HG03135 (cell line): ENCODE measurements around the gene STRN3.
"Not testable (repeated sequence)": the region's sequence is repeated elsewhere in the genome, so short reads cannot be mapped to it uniquely, and the experiment has no call there.

Experiments
- ATAC-seq: cut with Tn5 transposase; IDR thresholded peaks from one replicate; pipeline ENCODE4 v1.9.1; 2021; ENCODE audit warnings: mild to moderate bottlenecking, moderate library complexity; ENCODE audit not compliant: unreplicated experiment

Gene STRN3

DNA sequence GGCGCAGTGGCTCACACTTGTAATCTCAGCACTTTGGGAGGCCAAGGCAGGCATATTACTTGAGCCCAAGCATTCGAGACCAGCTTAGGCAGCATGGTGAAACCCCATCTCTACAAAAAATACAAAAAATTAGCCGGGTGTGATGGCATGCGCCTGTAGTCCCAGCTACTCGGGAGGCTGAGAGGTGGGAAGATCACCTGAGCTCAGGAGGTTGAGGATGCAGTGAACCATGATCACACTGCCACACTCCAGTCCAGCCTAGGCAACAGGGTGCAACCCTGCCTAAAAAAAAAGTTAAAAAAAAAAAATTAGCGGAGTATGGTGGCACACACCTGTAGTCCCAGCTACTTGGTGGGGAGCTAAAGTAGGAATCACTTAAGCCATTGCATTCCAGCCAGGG lies 22.2 kb downstream of the STRN3 start:
- not testable (repeated sequence) for ATAC-seq

DNA sequence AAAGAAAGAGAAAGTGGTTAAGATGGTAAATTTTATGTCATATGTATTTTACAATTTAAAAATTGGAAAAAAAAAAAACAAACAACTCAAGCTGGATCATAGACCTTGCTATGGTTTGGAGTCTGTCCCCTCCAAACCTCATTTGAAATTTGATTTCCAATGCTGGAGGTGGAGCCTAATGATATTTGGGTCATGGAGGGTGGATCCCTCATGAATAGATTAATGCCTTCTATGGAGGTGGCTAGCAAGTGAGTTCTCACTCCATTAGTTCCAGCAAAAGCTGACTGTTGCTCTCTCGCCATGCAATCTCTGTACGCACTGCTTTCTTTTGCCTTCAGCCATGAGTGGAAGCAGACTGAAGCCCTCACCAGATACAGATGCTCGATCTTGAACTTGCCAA lies 22.9 kb downstream of the STRN3 start:
- no peak for ATAC-seq

DNA sequence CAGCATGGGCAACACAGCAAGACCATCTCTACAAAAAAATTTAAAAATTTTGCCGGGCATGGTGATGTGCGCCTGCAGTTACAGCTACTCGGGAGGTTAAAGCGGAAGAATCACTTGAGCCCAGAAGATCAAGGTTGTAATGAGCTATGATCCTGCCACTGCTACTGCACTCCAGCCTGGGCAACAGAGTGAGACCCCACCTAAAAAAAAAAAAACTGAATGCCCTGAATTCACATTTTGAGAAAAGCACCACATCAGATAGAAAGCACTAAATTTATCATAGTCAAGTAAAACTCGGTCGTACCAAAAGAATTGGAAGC lies 24.9 kb downstream of the STRN3 start:
- ATAC-seq: no peak

DNA sequence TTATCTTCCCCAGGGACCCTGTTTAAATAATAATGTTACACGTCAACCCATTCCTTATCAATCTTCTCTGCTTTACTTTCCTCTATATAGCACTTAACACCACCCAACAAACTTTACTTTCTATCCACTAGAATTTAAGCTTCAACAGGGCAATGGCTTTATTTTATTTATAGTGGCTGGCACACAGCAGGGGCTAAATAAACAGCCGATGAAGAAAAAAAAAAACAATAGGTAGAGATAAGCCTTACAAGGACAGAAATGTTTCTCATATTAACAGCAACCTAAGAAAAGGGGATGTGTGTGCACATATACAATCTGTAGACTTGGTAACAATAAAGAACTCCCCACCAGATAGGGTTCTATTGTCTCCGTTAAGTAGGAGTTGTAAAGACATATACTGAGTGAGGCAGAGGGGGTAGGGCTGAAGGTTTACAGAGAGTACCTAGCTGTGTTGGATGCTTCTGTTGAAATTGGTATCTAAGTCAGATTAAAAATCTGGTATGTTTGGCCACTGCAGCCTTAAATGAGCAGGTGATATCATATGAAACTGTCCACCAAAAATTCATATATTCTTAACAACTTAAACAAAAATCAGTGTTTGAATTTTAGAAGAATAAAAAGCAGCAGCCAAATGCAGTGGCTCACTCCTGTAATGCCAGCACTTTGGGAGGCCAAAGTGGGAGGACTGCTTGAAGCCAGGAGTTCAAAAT lies 25.4 kb downstream of the STRN3 start:
- no peak for ATAC-seq

DNA sequence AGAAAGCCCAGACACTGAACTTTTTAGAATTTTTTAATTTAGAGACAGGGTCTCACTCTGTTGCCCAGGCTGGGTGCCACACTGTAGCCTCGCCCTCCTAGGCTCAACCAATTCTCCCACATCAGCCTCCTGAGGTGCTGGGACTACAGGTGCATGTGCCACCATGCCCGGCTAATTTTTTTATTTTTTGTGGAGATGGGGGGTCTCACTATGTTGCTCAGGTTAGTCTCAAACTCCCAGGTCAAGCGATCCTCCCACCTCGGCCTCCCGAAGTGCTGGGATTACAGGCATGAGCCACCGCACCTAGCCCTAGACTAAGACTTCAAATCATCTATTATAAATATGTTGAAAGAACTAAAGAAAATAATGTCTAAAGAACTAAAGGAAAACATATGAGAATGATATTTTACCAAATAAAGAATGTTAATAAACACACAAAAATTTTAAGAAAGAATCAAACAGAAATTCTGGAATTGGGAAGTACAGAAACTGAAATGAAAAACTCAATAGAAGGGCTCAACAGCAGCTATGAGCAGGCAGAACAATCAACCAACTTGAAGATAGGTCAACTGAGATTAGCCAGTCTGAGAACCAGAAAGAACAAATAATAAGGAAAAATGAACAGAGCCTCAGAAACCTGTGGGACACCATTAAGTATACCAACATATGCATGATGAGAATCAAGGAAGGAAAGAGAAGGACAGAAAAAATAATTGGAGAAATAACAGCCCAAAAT lies 27.0 kb downstream of the STRN3 start:
- no peak for ATAC-seq

DNA sequence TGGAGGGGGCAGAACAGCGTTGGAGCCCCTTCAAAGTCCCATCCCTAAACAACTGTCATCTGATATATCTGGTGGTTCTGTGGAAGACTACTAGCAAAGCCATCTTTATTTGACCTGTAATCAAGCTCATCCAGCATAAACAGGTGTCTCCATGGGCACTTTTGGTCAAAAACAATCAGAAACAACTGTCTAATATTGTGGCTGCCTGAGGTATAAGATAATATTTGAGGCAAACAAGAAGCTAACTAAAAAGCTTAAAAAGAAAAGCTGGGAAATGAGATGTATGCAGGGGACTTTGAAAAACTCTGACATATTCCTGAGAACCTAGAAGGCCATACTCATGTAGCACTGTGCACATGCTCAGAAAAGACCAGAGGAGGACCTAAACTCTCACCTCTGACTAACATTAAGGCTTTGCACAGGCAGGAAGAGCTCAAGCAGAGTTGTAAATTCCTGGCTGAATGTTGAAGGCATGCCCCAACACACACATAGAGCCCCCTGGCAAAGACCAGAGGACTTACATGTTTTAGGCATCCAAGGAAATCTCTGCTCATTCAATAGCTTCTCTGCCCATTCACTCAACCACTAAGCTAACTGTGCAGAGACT lies 28.0 kb downstream of the STRN3 start:
- ATAC-seq: no peak

DNA sequence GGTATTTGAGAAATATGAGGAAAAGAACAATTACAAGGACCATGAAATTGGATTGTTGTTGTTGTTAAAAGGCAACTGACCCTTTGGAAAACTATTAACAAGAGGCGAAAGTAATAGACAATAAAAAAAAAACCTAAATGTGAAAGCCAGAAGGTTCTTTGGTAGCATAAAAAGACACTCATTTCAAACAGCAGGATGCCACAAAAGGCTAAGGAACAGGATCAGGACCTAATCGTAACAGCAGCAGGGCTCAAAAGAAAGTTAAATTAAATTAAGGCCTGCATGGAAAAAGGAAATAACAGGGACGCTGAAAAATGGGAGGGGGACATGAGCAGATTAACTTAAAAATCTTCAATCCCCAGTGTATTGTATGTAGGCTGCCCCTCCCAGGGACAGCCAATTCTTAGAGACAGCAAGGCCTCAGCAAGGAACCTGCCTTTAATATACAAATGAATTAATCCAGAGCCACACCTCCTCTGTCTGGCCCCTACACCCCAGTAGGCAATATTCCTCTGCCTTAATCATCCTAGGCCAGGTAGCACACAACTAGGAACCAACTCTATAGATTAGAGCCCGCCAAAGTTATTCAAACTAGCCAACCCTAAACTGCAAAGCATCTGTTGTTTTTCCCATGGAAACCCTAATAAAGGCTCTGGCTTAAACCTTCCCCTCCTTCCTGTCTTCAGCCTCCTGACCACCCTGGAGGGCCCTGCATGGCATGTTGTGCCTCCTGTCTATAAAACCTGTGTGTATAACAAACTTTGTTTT lies 29.1 kb downstream of the STRN3 start:
- ATAC-seq: no peak

DNA sequence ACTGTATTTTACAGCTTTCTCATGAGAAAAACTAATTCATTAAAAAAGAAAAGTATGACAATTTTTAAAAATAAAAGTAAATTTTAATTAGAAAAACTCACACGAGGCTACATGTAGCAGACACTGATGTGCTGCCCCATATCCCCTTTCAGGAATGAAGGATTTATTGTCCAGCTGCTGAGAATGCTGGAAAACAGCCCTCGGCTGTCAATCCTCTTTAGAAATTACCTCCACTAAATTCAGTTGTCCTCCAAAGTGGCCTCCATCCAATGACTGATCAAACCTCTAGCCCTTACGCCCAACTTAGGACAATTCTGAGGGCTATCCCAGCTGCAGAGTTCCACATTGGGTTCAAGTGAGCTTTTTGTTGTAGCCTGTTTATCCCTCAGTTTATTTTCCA lies 30.5 kb downstream of the STRN3 start:
- ATAC-seq: no peak

DNA sequence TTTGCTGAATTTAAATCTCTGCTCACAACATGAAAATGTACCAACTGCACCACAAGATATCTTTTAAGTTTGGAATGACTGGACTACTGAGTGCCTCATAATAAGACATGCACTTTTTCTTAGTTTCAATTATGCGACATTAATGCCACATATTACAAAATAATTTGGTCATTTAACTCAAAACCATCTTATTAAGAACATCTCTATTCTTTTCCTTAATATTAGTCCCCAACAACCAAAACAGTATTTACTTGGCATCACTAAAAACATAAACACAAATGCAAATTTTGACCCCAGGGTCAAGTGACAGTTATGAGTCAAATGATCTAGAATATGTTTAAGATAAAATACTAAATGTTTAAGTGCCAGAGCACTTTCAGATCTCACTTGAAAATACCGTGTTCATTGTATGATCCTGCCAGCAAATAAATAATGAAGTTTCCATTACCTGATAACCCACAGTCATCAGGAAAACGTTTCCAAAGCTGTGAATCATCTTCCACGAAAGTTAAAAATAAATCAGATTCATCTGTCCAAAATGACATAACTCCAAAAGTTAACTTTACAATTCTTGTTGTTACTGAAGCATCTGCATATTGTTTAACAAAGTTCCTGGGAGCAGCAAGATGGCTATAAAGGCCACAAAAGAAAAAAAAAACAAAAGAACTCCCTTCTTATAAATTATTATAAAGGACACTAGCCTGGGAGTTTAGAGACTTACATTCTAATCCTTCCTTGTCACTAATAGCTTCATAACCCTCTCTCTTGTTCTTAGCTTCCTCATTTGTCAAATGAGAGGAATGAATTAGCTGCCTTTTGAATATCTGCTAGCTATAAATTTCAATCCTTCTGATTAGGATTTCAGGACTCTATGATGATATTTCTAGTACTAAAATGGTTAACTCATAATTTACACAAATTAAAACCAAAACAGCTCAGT lies 31.2 kb downstream of the STRN3 start:
- peak; percentile 62 for ATAC-seq

DNA sequence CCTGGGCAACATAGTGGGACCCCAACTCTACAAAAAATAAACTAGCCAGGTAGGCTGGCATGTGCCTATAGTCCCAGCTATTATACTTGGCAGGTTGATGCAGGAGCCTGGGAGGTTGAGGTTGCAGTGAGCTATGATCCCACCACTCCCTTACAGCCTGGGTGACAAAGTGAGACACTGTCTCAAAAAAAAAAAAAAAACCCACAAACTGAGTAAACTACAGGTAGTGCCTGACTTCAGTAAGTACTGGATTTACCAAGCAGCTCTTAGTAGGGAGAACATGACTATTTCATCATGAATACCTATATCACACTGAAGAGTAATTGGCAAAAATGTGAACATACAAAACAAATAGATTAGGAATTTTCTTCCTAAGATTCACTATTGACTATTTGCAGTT lies 33.1 kb downstream of the STRN3 start:
- no peak for ATAC-seq

DNA sequence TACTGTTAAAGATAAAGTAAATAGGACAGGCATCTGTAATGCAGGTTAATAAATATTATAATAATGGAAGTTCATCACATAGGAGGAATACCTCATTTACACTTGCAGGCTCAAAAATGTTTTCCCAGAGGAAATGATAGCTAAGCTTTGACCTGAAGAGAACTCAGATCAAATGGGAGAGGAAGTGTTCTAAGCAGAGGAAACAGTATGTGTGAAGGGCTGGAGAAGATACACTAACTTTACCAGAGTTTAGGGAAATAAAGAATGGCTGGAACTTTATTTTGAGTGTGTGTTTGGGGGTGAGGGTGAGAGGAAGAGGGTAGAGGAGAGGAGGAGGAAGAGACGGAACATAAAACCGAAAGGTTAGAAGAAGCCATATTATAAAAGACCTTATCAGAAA lies 34.8 kb downstream of the STRN3 start:
- ATAC-seq: no peak

DNA sequence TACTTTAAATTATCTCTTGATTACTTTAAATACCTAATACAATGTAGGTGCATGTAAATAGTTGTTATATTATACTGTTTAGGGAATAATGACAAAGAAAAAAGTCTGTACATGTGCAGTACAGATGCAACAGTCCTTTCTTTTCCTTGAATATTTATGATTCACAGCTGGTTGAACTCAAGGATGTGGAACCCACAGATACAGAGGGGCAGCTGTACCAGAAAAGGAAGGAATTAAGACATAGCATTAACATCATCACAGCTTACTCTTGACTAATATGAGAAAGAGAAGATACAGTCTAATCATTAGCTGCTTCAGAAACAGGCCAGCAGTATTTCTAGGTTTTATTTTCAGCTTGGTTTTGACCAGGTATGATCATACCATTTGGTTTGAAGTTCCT lies 35.4 kb downstream of the STRN3 start:
- ATAC-seq: no peak

DNA sequence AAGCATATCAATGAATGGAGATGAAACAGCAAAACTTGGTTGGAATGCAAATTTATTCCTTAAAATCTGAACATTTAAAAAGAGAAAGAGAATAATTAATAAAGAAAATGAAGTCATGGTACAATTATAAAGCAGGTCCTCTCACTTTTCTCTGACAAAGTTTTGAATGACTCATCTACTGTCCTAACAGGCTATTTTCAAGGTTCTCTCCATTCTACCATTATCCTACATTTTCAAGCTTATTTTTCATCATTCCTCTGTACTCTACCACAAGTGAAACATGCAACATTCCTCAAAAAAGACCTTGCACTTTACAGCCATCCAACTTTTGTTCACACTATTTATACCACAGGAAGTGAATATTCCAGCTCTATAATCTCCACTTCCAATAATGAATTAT lies 37.7 kb downstream of the STRN3 start:
- no peak for ATAC-seq

DNA sequence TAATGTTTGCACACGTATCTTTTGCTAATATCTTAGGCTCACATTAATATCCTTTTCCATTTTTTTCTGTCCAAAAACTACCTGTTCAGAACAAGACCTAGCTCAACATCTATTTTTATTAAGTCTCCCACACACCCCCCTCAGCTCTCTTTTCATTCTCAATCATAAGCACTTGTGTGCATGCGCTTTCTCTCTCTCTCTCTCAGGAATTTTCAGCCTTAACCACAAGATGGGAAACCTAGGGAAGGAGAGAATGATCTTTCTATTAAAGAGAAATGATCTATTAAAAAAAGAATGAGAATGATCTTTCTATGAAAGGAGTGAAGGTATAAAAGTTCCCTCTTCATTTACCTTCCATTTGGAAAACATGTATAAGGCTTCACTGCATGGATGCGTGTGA lies 40.4 kb downstream of the STRN3 start:
- ATAC-seq: no peak

DNA sequence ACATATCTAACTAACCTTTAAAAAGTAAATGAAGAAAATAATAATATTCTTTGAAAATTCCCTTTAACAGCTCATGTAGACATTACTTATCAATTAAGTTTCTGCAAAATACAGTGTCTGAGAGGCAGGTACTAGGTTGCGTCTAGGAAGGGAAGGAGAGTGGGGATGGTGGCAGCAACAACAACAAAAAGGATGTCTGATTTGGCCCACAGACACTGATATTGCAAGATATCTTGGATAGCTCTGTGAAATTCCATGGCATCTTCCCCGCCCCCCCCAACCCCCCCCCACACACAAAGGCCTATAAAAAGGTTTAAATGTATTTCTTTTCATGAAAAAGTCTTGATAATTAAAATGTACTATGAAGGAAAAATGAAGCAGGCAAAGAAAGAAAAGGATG lies 42.3 kb downstream of the STRN3 start:
- ATAC-seq: no peak

DNA sequence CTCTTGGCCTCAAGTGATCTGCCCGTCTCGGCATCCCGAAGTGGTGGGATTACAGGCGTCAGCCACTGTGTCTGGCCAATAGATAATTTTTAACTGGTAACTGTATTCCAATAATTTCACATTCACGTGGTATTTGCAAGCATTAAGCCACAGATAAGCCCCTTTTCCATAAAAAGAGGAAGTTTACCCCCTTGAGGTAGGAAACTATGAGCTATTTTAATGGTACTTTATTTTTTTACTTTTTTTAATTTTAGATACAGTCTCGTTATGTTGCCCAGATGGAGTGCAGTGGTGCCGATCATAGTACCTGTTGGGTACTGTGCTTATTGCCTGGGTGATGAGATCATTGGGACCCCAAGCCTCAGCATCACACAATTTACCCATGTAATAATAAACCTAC lies 43.6 kb downstream of the STRN3 start:
- no peak for ATAC-seq

DNA sequence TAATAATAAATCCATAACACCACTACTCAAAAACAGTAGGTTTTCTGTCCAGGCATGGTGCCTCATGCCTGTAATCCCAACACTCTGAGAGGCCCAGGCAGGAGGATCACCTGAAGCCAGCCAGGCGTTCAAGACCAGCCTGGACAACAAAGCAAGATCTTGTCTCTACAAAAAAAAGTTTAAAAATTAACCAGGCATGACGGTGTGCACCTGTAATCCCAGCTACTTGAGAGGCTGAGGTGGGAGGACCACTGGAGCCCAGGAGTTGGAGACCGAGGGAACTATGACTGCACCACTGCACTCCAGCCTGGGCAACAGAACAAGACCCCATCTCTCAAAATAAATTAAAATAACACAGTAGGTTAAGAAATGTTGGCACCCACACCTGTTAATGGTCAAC lies 45.2 kb downstream of the STRN3 start:
- no peak for ATAC-seq

DNA sequence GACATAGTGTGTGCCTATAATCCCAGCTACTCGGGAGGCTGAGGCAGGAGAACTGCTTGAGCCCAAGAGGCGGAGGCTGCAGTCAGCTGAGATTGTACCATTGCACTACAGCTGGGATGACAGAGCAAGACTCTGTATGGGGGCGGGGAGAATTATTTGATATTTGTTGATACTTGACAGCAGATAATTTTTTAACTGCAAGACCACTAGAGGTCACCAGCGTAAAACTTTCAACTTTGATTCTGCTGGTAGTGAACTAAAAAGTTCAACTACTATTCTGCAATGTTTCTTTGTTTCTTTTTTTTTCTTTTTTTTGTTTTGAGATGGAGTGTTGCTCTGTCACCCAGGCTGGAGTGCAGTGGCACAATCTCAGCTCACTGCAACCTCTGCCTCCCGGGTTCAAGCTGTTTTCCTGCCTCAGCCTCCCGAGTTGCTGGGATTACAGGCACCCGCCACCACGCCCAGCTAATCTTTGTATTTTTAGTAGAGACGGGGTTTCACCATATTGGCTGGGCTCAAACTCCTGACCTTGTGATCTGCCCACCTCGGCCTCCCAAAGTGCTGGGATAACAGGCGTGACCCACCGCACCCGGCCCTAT lies 46.0 kb downstream of the STRN3 start:
- peak; percentile 57 for ATAC-seq

DNA sequence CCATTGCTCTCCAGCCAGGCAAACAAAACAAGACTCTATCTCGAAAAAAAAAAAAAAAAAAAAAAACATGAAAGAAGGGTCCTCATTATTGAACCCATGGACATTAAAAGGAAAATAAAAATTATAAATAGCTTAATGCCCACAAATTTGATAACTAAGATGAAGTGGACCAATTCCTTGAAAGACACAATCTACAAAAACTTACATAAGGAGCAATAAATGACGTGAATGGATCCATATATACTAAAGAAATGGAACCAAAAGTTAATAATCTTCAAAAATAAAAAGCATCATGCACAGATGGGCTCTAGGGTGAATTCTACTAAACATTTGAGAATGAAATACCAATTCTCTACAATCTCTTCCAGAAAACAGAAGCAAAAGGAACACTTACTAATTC lies 48.4 kb downstream of the STRN3 start:
- ATAC-seq: no peak

DNA sequence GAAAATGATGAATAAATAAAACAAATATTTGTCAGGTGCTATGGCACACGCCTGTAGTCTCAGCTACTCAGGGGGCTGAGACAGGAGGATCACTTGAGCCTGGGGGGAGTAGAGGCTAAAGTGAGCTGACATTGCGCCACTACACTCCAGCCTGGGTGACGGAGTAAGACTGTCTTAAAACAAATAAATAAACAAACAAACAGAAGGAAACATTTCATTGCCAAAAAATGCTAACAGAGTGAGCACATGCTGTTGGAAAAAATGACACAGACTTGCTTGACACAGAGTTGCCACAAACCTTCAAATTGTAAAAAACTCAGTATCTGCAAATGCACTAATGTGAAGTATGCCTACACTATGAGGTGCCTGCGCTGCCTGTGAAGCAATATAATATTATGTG lies 51.6 kb downstream of the STRN3 start:
- no peak for ATAC-seq
